HG02840 (cell line): ENCODE results near the gene CPNE1.
"Not testable (repeated sequence)": the region's sequence is repeated elsewhere in the genome, so short reads cannot be mapped to it uniquely, and the experiment has no call there.

Experiments
- ATAC-seq: cut with Tn5 transposase; IDR thresholded peaks from one replicate; pipeline ENCODE4 v1.9.1; 2021; ENCODE audit warnings: mild to moderate bottlenecking, moderate library complexity, moderate number of reproducible peaks; ENCODE audit not compliant: unreplicated experiment, low FRiP score

CPNE1 gene

DNA sequence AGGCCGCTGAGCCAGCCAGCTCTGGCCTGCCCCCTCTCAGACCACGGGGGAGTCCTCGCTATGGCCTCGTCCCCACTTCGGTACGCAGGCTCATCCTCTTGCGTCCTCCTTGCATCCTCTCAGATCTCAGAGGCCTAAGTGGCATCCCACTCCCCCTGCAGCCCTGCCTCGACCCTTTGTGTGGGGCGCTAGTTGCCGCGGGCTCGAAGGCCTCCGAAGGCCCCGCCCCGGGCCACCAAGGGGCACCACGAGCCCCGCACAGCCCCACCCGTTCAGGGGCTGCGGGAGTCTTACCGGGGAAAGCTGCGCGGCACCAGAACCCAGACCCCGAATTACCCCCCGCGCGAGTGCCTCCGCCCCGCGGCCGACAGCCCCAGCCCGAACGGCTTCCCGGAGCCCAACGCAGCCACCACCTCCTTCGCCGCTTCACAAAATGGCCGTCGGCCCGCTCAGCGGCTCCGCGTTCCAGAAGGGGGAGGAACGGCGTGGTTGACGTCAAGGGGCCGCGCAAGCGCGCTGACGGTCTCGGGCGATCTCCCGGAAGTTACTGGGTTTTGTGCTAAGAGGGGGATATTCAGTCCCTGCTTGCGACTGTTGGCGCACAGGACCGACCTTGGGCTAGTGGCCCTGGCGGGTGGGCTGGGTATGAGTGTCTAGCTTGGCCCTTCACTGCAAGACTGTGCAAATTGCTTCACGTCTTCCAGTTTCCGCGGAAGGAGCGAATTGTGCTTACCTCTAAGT is at the start of gene CPNE1, which contains the start of gene RBM12:
Gene CPNE1, minus strand, starts transcription at position 435 of the 741 bp plus-strand sequence. CDS start 31,977 bp downstream, outside the sequence.
Gene RBM12, minus strand, starts transcription at position 435 of the 741 bp plus-strand sequence. CDS start 9,578 bp downstream, outside the sequence.
- peak; percentile 67 for ATAC-seq

DNA sequence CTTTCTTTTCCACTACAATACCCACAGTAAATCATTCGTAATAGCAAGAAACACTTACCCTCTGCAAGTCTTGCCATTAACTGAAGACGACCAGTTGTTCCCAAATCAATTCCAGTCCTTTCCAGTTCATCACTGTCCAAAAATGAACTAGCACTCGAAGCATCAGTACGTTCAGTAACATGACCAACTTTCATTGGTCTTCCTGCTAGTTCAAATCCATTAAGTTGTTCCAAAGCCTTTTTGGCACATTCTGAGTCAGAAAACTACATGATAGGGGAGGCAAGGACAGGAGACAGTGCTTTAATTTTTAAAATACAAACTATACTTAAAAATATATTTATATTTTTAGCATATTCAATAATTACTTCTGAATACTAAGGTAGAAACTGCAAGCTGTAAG is 49.4 kb upstream of the CPNE1 start:
- ATAC-seq: no peak

DNA sequence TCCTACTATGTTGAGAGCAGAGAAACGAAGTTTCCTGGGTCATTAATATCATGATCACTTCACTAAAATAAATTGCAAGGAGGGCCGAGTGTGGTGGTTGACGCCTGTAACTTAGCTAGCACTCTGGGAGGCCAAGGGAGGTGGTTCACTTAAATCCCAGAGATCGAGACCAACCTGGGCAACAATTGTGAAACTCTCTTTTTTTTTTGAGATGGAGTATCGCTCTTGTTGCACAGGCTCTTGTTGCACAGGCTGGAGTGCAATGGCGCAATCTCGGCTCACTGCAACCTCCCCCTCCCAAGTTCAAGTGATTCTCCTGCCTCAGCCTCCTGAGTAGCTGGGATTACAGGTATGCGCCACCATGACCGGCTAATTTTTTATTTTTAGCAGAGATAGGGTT is 48.4 kb upstream of the CPNE1 start:
- ATAC-seq: not testable (repeated sequence)

DNA sequence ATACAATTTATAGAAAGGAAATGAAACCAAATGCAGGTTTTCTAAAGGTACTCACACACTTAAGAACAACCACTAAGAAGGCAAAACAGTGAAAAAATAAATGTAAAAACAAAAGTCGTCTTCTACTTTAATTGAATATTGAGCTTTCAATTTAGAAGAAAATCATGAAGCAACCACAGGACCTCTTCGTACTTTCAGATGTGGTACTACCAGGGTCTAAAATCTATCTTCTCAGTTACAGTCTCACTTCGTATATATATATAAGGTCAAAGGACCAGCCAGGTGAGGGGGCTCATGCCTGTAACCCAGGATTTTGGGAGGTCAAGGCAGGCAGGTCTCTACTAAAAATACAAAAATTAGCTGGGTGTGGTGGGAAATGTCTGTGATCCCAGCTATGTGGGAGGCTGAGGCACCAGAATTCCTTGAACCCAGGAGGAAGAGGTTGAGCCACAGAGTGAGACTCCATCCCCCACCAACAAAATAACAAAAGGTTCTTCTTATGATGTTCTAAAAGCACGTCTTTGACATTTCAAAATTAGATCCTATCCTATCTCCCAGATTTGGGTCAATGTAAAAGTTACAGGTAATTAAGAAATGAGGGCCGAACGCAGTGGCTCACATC is 47.0 kb upstream of the CPNE1 start:
- no peak for ATAC-seq

DNA sequence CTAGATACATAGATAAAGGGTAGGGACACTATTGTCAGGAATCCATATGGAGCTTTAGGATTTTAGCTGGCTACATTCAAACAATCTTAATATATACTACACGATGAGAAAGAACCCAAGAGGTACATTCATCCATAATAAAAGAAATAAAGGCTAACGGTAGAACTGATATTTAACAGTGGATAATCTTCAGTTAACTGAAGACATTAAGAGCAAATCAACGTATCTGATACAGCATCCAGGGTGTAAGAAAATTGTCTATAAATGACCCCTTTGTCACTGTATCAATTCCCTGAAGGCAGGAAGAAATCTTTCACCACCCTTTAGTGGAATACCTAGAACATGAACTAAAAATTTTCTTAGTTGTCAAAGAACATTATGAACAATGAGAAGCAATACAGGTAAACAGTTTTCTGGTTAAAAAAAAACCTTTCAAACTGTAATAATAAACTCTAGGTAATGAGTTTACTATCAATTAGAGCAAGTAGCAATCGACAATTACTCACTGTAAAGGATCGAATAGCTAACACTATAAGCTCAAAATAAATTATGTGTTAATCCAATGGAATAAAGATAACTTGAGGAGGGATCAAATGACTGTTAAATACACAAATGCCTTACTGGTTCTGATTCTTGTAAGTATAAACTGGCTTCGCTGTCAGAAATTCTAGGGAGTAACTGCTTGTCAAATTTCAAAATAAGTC is 46.3 kb upstream of the CPNE1 start:
- no peak for ATAC-seq

DNA sequence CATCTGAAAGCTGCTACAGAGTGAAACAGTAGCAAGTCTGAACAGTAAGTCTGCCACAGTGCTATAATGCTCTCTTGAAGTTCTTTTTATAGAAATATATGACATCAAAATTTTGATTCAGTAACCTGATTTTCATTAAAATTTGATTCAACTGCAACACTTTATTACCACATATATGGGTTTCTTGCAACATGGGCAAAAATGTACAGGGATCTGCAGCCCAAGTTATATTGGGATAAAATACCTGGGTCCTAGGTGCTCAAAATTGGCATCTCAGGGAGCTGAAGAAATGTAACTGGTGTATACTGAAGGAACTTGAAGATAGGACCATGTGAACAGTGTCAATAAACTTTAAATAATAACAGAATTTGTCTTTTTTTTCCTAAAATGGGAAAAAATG is 45.3 kb upstream of the CPNE1 start:
- no peak for ATAC-seq

DNA sequence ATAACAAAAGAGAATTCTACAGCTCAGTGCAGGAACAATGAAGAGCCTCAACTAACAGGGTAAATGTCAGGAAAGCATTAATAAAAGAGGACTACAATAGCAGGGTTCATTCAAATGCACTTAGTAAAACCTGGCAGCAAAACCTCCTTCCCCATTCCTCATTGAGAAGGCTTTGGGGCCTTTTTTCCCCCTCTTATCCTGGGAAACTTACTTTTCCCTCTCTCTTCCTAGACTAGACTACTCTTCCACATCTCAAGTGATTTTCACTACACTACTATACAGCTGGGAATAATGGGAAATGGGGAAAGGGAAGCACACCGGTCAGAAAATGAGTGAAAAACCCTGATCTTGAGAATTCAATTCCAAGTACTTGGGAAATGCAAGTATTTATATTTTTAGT is 44.6 kb upstream of the CPNE1 start:
- ATAC-seq: no peak

DNA sequence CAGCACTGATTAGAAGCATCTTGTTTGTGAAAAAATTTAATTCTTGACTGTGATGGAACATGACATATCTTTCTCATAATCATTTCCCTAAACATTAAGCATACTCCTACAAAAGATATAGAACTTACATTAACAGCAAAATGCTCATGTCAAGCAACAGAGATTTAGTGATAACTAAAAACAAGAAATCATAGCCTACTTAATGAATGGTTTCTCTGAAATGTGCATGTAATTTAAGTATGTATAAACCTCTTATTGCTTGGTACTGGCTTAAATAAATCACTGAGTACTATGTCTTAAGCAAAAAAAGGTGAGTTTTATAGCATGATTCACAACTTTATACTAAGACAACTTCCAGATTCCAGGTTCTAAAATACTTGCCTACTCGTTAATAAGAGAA is 43.8 kb upstream of the CPNE1 start:
- no peak for ATAC-seq

DNA sequence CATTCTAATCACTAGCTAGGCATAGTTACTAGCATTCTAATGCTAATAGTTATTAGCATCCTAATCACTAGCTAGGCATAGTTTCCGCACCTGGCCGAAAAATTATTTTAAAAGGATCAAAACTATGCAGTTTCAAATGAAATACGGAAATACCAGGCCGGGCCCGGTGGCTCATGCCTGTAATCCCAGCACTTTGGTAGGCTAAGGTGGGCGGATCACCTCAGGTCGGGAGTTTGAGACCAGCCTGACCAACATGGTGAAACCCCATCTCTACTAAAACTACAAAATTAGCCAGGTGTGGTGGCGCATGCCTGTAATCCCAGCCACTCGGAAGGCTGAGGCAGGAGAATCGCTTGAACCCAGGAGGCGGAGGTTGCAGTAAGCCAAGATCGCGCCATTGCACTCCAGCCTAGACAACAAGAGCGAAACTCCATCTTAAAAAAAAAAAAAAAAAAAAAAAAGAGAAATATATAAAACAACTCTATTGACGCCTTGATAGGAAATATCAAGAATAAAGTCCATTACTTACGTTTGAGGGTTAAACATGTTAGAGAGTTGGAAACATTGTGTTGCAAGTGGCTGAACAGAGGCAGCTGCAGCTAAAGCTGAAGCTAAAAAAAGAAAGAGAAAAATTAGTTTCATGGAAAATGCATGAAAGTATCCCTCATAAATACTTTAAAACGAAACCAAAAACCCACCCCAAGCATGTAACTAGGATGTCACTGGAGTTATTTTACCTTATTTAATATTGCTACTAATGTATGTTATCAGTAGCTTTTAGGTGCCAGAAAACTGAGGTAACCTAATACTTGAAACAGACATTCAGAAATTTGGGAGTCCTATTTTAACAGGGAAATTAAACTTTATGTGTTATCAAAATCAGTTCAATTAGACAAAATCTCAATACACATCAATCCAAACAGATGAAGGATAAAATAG is 42.2 kb upstream of the CPNE1 start:
- not testable (repeated sequence) for ATAC-seq

DNA sequence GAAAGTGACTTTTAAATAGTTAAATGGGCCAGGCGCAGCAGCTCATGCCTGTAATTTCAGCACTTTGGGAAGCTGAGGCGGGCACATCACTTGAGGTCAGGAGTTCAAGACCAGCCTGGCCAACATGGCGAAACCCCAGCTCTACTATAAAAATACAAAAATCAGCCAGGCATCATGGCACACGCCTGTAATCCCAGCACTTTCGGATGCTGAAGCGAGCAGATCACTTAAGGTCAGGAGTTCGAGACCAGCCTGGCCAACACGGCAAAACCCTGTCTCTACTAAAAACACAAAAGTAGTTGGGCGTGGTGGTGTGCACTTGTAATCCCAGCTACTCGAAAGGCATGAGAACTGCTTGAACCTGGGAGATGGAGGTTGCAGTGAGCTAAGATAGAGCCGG is 41.2 kb upstream of the CPNE1 start:
- ATAC-seq: not testable (repeated sequence)

DNA sequence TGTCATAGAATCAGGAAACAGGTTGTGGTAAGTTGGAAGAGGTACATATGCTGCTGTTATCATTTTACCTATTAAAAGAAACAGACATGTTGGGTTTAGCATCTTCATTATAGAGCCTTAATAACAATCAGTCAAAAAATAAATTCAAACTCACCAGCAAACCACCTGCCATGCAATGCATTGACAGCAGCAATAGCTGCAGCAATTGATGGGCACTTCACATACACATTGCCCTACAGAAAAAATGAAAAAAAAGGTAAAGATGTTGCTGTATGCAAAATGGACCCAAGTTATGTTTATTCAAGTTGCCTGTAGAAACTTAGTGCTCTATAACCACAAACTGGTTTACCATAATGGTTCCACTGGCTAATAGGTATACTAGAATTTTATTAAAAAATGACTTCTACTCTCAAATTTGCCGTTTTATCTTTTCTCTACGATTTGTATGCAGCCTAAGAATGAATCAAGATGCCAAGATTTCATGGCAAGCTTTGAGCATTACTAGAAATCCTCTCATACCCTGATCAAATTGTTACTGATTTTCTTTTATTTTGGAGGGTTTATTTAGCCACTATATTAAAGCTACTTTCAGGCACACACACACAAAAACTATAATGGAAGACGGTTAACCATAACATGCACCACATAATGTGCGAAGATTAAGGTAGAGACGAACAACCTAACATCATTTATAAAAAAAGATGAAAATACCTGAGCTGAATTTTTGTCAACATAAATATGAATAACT is 40.0 kb upstream of the CPNE1 start:
- no peak for ATAC-seq

DNA sequence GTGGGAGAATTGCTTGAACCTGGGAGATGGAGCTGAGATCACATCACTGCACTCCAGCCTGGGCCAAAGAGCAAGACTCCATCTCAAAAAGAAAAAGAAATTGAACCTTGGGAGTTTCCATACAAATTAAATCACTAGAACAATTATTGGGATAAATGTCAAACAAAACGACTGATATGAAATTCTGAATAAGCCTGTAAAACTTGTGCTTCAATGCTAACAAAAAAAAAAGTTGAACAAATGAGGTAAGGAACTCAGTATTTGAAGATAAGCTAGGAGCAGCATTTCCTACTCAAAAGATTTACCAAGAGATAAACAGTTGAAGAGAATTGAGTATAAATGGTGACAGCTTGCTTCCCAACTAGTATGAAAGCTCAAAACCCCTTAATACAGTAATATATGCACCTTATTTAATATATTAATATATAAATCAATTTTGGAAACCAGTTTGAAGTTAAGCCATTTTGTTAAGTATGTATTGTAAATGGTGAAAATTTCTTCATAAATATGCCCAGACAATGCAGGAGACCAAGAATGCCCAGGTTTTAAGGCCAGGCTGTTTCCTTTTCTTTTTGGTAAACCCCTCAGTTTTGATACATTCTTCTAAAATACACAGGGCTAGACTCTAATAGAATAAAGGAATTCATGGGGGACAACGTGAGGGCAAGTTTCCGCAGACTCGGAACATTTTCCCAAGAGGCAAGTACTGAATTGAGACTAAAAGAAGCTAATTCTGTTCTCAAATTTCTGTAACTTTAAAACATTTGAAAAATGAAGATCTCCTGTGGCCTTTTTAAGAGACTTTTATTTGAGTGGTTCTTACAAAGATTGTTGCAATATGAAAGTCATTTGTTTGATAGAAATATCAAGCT is 38.4 kb upstream of the CPNE1 start:
- no peak for ATAC-seq

DNA sequence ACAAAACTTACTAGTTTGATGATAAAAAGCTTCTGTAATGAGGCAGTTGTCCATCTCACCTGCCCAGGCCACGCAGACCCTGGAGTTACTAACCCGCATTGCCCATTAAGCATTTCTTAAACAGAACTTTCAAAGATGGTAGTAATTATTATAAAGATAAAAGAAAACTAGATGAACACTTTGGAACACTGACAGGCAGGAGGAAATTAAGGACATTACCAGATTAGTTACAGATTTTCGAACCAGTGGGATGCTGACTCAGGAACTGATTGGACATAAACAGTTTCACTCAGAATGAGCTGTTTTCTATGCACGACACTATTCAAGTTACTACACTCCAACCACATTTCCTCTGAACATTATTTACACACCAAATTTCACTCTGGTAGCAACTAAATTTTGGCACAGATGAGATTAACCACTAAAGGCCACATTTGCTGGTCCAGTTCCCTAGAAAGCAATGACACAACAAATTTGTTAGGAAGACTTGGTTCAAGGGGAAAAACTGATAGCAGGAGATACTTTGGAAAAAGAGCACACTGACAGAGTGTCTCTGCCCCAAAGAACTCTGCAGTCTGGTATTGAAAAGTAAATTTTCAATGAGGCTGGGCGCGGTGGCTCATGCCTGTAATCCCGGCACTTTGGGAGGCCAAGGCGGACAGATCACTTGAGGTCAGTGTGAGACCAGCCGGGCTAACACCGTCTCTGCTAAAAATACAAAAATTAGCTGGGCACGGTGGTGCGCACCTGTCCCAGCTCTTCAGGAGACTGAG is 37.5 kb upstream of the CPNE1 start:
- no peak for ATAC-seq

DNA sequence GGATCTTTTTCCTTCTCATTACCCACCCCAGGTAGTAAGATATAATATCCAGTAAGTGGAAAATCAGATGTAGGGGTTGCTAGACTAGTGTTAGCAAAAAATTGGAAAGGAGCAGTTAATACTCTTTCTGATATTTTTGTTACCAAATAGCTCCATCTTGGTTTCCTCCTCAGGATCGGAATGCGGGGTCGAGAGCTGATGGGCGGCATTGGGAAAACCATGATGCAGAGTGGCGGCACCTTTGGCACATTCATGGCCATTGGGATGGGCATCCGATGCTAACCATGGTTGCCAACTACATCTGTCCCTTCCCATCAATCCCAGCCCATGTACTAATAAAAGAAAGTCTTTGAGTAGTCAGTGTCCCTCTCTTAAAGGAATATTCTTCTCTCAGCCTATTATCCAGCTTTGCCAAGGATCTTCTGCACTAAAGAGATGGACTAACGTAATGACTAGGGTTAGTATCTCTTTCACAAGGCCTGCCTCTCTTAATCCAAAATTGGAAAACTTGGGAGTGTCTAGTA is 36.0 kb upstream of the CPNE1 start:
- ATAC-seq: no peak

DNA sequence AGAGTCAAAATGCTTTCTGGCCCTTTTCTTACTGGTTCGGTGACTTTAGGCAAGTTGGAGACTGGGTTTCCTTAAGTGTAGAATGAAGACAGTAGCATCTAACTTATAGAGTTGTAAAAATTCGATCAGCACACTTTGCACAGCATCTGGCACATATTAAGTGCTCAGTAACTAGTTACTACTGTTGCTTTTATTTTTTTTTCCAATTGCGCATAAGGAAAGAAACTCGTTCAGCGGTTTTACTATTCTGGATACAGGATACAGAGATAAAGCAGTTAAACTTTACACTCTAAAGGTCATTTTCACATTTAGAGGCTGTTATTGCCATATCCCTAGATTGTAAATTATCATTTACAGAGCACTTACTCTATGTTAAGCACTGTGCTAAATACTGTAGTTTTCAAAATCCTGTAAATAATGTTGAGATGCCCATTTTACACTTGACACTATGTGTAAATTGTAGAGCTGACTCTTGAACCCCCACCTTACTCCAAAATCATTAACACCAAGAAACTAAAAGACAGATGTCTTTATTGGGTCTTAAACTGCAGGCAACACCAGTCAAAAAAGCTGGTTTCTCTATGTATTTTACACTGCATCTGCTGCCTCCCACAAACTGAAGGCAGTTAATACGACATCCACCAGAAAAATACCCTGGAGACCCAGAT is 35.4 kb upstream of the CPNE1 start:
- ATAC-seq: no peak

DNA sequence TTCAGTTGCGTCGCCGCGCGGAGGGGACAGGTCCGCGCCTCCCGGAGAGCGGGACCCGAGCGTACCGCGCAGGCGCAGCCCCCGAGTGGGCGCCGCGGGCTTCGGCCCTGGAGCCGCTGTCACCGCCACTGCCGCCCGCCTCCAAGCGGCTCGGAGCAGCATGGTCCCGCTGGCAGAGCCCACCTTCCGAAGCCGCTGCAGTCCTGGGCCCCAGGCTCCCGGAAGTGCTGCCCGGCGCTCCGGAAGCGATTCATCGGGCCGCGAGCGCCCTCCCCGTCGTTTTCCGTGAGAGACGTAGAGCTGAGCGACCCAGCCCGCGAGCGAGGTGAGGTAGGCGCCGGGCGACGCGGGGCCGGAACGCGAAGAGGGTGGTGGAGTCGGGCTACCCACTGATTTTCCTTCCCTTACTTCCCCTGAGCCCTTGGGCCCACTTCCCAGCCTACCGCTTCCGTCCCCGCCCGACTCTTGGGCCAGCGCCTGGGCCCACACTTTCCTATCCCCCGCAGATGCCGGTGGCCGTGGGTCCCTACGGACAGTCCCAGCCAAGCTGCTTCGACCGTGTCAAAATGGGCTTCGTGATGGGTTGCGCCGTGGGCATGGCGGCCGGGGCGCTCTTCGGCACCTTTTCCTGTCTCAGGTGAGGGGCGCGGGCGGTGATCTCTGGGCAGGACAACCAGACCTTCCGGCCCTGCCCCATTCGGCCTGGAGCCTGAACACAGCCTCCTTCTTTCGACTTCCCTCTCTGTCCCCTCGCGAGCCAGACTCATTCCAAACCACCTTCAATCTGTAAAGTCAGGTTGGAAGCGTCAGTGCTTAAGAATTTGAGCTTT is 34.6 kb upstream of the CPNE1 start, which contains the start of the genes NFS1 and ROMO1:
Gene NFS1, minus strand, starts transcription at position 226 of the 830 bp plus-strand sequence. Its CDS starts 64 bp downstream, at position 162.
Gene ROMO1, plus strand, starts transcription at position 279 of the 830 bp plus-strand sequence. Its CDS starts 228 bp downstream, at position 507.
- ATAC-seq: peak; percentile 83
